GM12878 (cell line): Measurements from ENCODE around the gene GUCA2B. TPM values are rescaled to one million over a fixed set of nuclear protein-coding genes. Genes with fewer than 3 reads are reported as not detected.

Experiments
- ATAC-seq: fragments of 200-7000 bp; cut with Tn5 transposase; 3 replicates; pipeline ENCODE4 v1.9.1; 2020; ENCODE audit warnings: mild to moderate bottlenecking, moderate library complexity
- BruUV-seq: library from RNA; stranded (reverse); fragments of 400-500 nt; replicated peaks from 2 replicates; lab custom pipeline; 2021; lab: Mats Ljungman, UMichigan
- CTCF ChIA-PET: fragments of 300-600 bp; sonication (Branson Sonifier 250); formaldehyde crosslinking; extraction: SDS; loops from one replicate; lab custom pipeline; 2021; ENCODE audit warnings: inconsistent platforms; lab: Yijun Ruan, JAX
- POLR2A ChIA-PET: fragments of 350-600 bp; formaldehyde crosslinking; extraction: SDS; loops from one replicate; lab custom pipeline; 2021; ENCODE audit warnings: inconsistent platforms; lab: Charles Lee
- RAD21 ChIA-PET: fragments of 300-600 bp; sonication (Branson Sonifier 250); formaldehyde crosslinking; loops from one replicate; lab custom pipeline; 2023; ENCODE audit warnings: antibody characterized with exemption; ENCODE audit not compliant: unreplicated experiment; lab: Charles Lee
- SMC1A ChIA-PET: fragments of 300-600 bp; sonication (Branson Sonifier 250); formaldehyde crosslinking; loops from one replicate; lab custom pipeline; 2023; ENCODE audit not compliant: unreplicated experiment, uncharacterized antibody; lab: Charles Lee
- DNase-seq: peaks from one replicate; pipeline ENCODE4 v3.0.0-alpha.2; 2011; ENCODE audit warnings: low read depth, low spot score
- FAIRE-seq: peaks from 3 replicates; lab custom pipeline; 2011; peaks lifted over from hg19 to GRCh38; lab: Jason Lieb, UNC
- H2AFZ ChIP-seq: 2 replicates; pipeline ENCODE4 v1.6.0; 2011; ENCODE audit warnings: low read depth, low read length, control low read depth; ENCODE audit not compliant: control insufficient read depth
- H3K27ac ChIP-seq: 2 replicates; pipeline ENCODE4 v1.5.1; 2011; ENCODE audit warnings: control low read depth; ENCODE audit not compliant: control insufficient read depth, insufficient read depth
- H3K27me3 ChIP-seq, 2 experiments: replicated peaks in 1 of 2; 2 replicates each; pipeline versions ENCODE4 v1.6.0 to v1.6.1; 2011; ENCODE audit warnings: low read length in 1 of 2; ENCODE audit not compliant: control insufficient read depth in 2 of 2, insufficient read depth in 2 of 2
- H3K36me3 ChIP-seq, 2 experiments: 2 replicates each; pipeline ENCODE4 v1.5.1; 2011; ENCODE audit warnings: low read length in 1 of 2; ENCODE audit not compliant: control insufficient read depth in 2 of 2, insufficient read depth in 2 of 2
- H3K4me1 ChIP-seq: 2 replicates; pipeline ENCODE4 v1.6.1; 2011; ENCODE audit warnings: mild to moderate bottlenecking, low read length, moderate library complexity, mixed read lengths; ENCODE audit not compliant: control insufficient read depth, insufficient read depth
- H3K4me2 ChIP-seq: 2 replicates; pipeline ENCODE4 v1.6.0; 2011; ENCODE audit warnings: control low read depth; ENCODE audit not compliant: control insufficient read depth, insufficient read depth
- H3K4me3 ChIP-seq: fragments of 200-600 bp; sonication (generic); 2 replicates; pipeline ENCODE4 v1.5.1; 2016
- H3K79me2 ChIP-seq: 2 replicates; pipeline ENCODE4 v1.6.0; 2011; ENCODE audit warnings: low read length; ENCODE audit not compliant: control insufficient read depth, insufficient read depth
- H3K9ac ChIP-seq: 2 replicates; pipeline ENCODE4 v1.8.0; 2011; ENCODE audit warnings: low read length, control low read depth, mixed read lengths; ENCODE audit not compliant: control insufficient read depth, insufficient read depth
- H3K9me3 ChIP-seq: replicated peaks from 3 replicates; pipeline ENCODE4 v1.5.1; 2011; ENCODE audit warnings: mild to moderate bottlenecking, low read length; ENCODE audit not compliant: control insufficient read depth, insufficient read depth
- H4K20me1 ChIP-seq: 2 replicates; pipeline ENCODE4 v1.6.0; 2011; ENCODE audit not compliant: control insufficient read depth, insufficient read depth
- HDGF ChIP-seq: fragments of 450-650 bp; IDR thresholded peaks from 2 replicates; pipeline ENCODE4 v1.6.1; 2016; ENCODE audit warnings: antibody characterized with exemption
- IKZF2 ChIP-seq, 2 experiments: fragments of 450-650 bp; IDR thresholded peaks; 2 replicates each; pipeline ENCODE4 v1.6.1; 2017; ENCODE audit warnings: mild to moderate bottlenecking in 2 of 2, moderate library complexity in 2 of 2
- IRF3 ChIP-seq: fragments of 450-650 bp; IDR thresholded peaks from 2 replicates; pipeline ENCODE4 v1.6.1; 2014; ENCODE audit warnings: mild to moderate bottlenecking
- MEF2A ChIP-seq: IDR thresholded peaks from 2 replicates; pipeline ENCODE4 v1.6.1; 2011; ENCODE audit warnings: low read depth, mild to moderate bottlenecking, low read length, moderate library complexity; ENCODE audit not compliant: insufficient read depth
- MEF2B ChIP-seq: fragments of 450-650 bp; IDR thresholded peaks from 2 replicates; pipeline ENCODE4 v1.6.1; 2018; ENCODE audit warnings: mild to moderate bottlenecking, moderate library complexity; ENCODE audit not compliant: partially characterized antibody, poor library complexity, severe bottlenecking
- MTA2 ChIP-seq: fragments of 450-650 bp; IDR thresholded peaks from 2 replicates; pipeline ENCODE4 v1.6.1; 2016; ENCODE audit warnings: low read depth, mild to moderate bottlenecking, moderate library complexity
- NFXL1 ChIP-seq: fragments of 450-650 bp; IDR thresholded peaks from 2 replicates; pipeline ENCODE4 v1.6.1; 2017; ENCODE audit warnings: antibody characterized with exemption, mild to moderate bottlenecking, borderline replicate concordance
- ZBTB4 ChIP-seq: fragments of 450-650 bp; formaldehyde crosslinking; IDR thresholded peaks from 2 replicates; pipeline ENCODE4 v1.4.0; 2022; ENCODE audit warnings: mild to moderate bottlenecking, moderate library complexity
- WGBS: methylation state at CpG from one replicate; pipeline ENCODE4 v1.1.6; 2016; ENCODE audit warnings: low lambda C conversion rate; ENCODE audit not compliant: insufficient replicate concordance, insufficient coverage; ENCODE audit errors: missing lambda C conversion rate; 5-methylcytosine and 5-hydroxymethylcytosine counted together
- in situ Hi-C: fragments of 300-500 bp; cut with MboI; formaldehyde crosslinking; loops from 9 replicates; pipeline ENCODE4 v1.14.3; 2018; ENCODE audit warnings: mixed read lengths
- intact Hi-C: fragments of 100-400 bp; cut with micrococcal nuclease; formaldehyde crosslinking; loops from one replicate; pipeline ENCODE4 v1.14.2; 2022; ENCODE audit not compliant: unreplicated experiment
- polyA plus RNA-seq, 11 experiments: library from polyadenylated mRNA; depleted of rRNA in 4 of 11; unstranded in 6 of 11; stranded (reverse) in 5 of 11; fragments of >200 nt; fragmentation: Nextera tagmentation in 4 of 11; fragmentation: Illumina TruSeq in 1 of 11; extraction: Ambion mirVana in 4 of 11; extraction: Trizol in 1 of 11; gene quantifications; 1 replicate in 1 of 11; 2 replicates in 10 of 11; pipeline versions ENCODE4 v1.2.1 to v1.2.3, GENCODE V29; 2011 to 2016; ENCODE audit warnings: inconsistent platforms in 2 of 11, missing spikeins in 2 of 11, low read depth in 1 of 11
- total RNA-seq, 4 experiments: library from RNA; depleted of rRNA in 3 of 4; stranded (reverse); fragments of >200 nt in 3 of 4; fragmentation: Illumina TruSeq in 1 of 4; extraction: Trizol in 1 of 4; gene quantifications; 2 replicates each; pipeline versions ENCODE4 v1.2.1 to v1.2.3, GENCODE V29; 2013 to 2021

The GUCA2B gene
- total and polyA plus RNA-seq, 10 of the 15 experiments (the other 5 are each of a cell fraction or from before 2014, with no cell fraction given) = not detected

- H3K9me3 ChIP-seq = no peaks in the 10 kb centered on the region
- no peak overlapping the region for H3K4me3 ChIP-seq
- H3K79me2 ChIP-seq = no peaks in the 10 kb centered on the region
- 78% methylated on average over 20 of the region's 21 CpGs for WGBS
- no TSS peak for BruUV-seq
- FAIRE-seq = no peak
- H3K27me3 ChIP-seq = no peaks in the 10 kb centered on the region
- DNase-seq = no peak
- H3K4me1 ChIP-seq = no peaks in the 10 kb centered on the region
- in situ Hi-C loops = no loop called here
- no peaks in the 10 kb centered on the region for H4K20me1 ChIP-seq
- ChIA-PET RAD21 (no interaction called here), CTCF (interaction anchor here (0.9 kb wide), 2 partner anchors 11 to 354 kb away, joined by 3 to 4 read pairs; no protein-coding TSS in a partner anchor), POLR2A (no interaction called here)
- intact Hi-C loops = no loop called here
- no peak overlapping the region for H3K27ac ChIP-seq
- H3K9ac ChIP-seq = no peak overlapping the region
- no peak for ATAC-seq
- no peaks in the 10 kb centered on the region for H3K36me3 ChIP-seq
- TF ChIP-seq IRF3 (no peak), NFXL1 (no peak), MEF2B (no peak), ZBTB4 (no peak), MTA2 (no peak), HDGF (no peak), IKZF2 (IDR thresholded peaks at IDR 0.05) (no peak), MEF2A (no peak)
- TF ChIP-seq, all 136 proteins: peak for 0
- SMC1A ChIA-PET = no interaction called here
- Histone ChIP-seq H2AFZ (no peak overlapping the region), H3K4me2 (no peak overlapping the region)
Measured at GRCh38 chr1:42167611-42168390, 14.6 kb downstream of the GUCA2B start.
